Measurements from ENCODE around the gene RNF25. TPM values are rescaled to one million over a fixed set of nuclear protein-coding genes. Genes with fewer than 3 reads are reported as not detected.
A peak's percentile ranks its signal among the peaks of the same experiment; 100 is the strongest.

Gene RNF25
- total and polyA plus RNA-seq, 4 donors: 15.5 to 34.4 (median 20.0) TPM

GRCh38 chr2:218708086-218708485, 36.3 kb upstream of the RNF25 start:
- H3K36me3 ChIP-seq (ENCODE audit: control insufficient read depth in 4 of 4, insufficient read depth in 4 of 4, low read length in 4 of 4): no peaks in the 10 kb centered on the region
- H3K4me1 ChIP-seq (ENCODE audit: control insufficient read depth in 5 of 5, insufficient read depth in 5 of 5, low read length in 5 of 5): peaks cover 0 to 10% (median 3%) of the 10 kb centered on the region in 5 donors
- H3K27me3 ChIP-seq (ENCODE audit: control insufficient read depth in 3 of 3, insufficient read depth in 3 of 3, low read length in 2 of 3): no peaks in the 10 kb centered on the region
- TF ChIP-seq CTCF (IDR thresholded peaks at IDR 0.05; ENCODE audit: control extremely low read depth, extremely low read depth): no peak
- H3K9ac ChIP-seq (ENCODE audit: insufficient read depth in 1 of 2, low read length in 2 of 2): no peak overlapping the region
- H3K4me3 ChIP-seq: no peak overlapping the region
- DNase-seq: no peak
- H3K9me3 ChIP-seq (ENCODE audit: control insufficient read depth in 4 of 4, insufficient read depth in 3 of 4, low read length in 3 of 4): no peaks in the 10 kb centered on the region
- no peak for ATAC-seq (ENCODE audit: insufficient read depth, low FRiP score)
- 89 to 90% methylated on average over 4 of the region's 4 CpGs for WGBS, 2 donors
- no peak overlapping the region for H3K27ac ChIP-seq (ENCODE audit: low read depth in 1 of 2, low read length in 1 of 2)

GRCh38 chr2:218703341-218703740, 31.5 kb upstream of the RNF25 start:
- WGBS, 2 donors: 65 to 89% methylated on average over 4 of the region's 4 CpGs
- Histone ChIP-seq H3K9ac (ENCODE audit: insufficient read depth in 1 of 2, low read length in 2 of 2) (no peak overlapping the region), H3K27ac (ENCODE audit: low read depth in 1 of 2, low read length in 1 of 2) (no peak overlapping the region), H3K4me3 (no peak overlapping the region), H3K27me3 (ENCODE audit: control insufficient read depth in 3 of 3, insufficient read depth in 3 of 3, low read length in 2 of 3) (no peaks in the 10 kb centered on the region), H3K4me1 (ENCODE audit: control insufficient read depth in 5 of 5, insufficient read depth in 5 of 5, low read length in 5 of 5) (no peaks in the 10 kb centered on the region), H3K9me3 (ENCODE audit: control insufficient read depth in 4 of 4, insufficient read depth in 3 of 4, low read length in 3 of 4) (no peaks in the 10 kb centered on the region), H3K36me3 (ENCODE audit: control insufficient read depth in 4 of 4, insufficient read depth in 4 of 4, low read length in 4 of 4) (peaks cover 3 to 20% (median 11%) of the 10 kb centered on the region in 4 donors)
- no peak for DNase-seq
- TF ChIP-seq CTCF (IDR thresholded peaks at IDR 0.05; ENCODE audit: control extremely low read depth, extremely low read depth): no peak
- ATAC-seq (ENCODE audit: insufficient read depth, low FRiP score): no peak

- ATAC-seq (ENCODE audit: insufficient read depth, low FRiP score) (no peak), DNase-seq (no peak)
- Histone ChIP-seq H3K36me3 (ENCODE audit: control insufficient read depth in 4 of 4, insufficient read depth in 4 of 4, low read length in 4 of 4) (peaks cover 3 to 30% (median 20%) of the 10 kb centered on the region in 4 donors), H3K9ac (ENCODE audit: insufficient read depth in 1 of 2, low read length in 2 of 2) (no peak overlapping the region), H3K4me3 (no peak overlapping the region), H3K4me1 (ENCODE audit: control insufficient read depth in 5 of 5, insufficient read depth in 5 of 5, low read length in 5 of 5) (no peaks in the 10 kb centered on the region), H3K27me3 (ENCODE audit: control insufficient read depth in 3 of 3, insufficient read depth in 3 of 3, low read length in 2 of 3) (no peaks in the 10 kb centered on the region), H3K27ac (ENCODE audit: low read depth in 1 of 2, low read length in 1 of 2) (no peak overlapping the region), H3K9me3 (ENCODE audit: control insufficient read depth in 4 of 4, insufficient read depth in 3 of 4, low read length in 3 of 4) (no peaks in the 10 kb centered on the region)
- TF ChIP-seq CTCF (IDR thresholded peaks at IDR 0.05; ENCODE audit: control extremely low read depth, extremely low read depth): no peak
- WGBS, 2 donors: 94 to 100% methylated on average over 2 of the region's 2 CpGs
Measured at GRCh38 chr2:218701806-218702205, 30.0 kb upstream of the RNF25 start.

- peak; percentile 19 for ATAC-seq (ENCODE audit: insufficient read depth, low FRiP score)
- no peak overlapping the region for H3K9ac ChIP-seq (ENCODE audit: insufficient read depth in 1 of 2, low read length in 2 of 2)
Measured at GRCh38 chr2:218698885-218699284, 27.1 kb upstream of the RNF25 start.

More at GRCh38 chr2:218698885-218699284, 27.1 kb upstream of the RNF25 start:
- Histone ChIP-seq H3K36me3 (ENCODE audit: control insufficient read depth in 4 of 4, insufficient read depth in 4 of 4, low read length in 4 of 4) (peaks cover 3 to 43% (median 28%) of the 10 kb centered on the region in 4 donors), H3K4me1 (ENCODE audit: control insufficient read depth in 5 of 5, insufficient read depth in 5 of 5, low read length in 5 of 5) (no peaks in the 10 kb centered on the region), H3K9me3 (ENCODE audit: control insufficient read depth in 4 of 4, insufficient read depth in 3 of 4, low read length in 3 of 4) (no peaks in the 10 kb centered on the region), H3K4me3 (no peak overlapping the region), H3K27ac (ENCODE audit: low read depth in 1 of 2, low read length in 1 of 2) (no peak overlapping the region), H3K27me3 (ENCODE audit: control insufficient read depth in 3 of 3, insufficient read depth in 3 of 3, low read length in 2 of 3) (no peaks in the 10 kb centered on the region)
- DNase-seq: no peak
- TF ChIP-seq CTCF (IDR thresholded peaks at IDR 0.05; ENCODE audit: control extremely low read depth, extremely low read depth): no peak
- WGBS, 2 donors: 97% methylated on average over 8 of the region's 8 CpGs
